DOHH2 (cell line): ENCODE data around the gene STPG1.

ENCODE experiments used
- H3F3A ChIP-seq: fragments of 200-600 bp; sonication (generic), shearing (Covaris generic); 2 replicates; pipeline ENCODE4 v1.6.0; 2016; ENCODE audit warnings: antibody characterized with exemption, mild to moderate bottlenecking; ENCODE audit not compliant: control insufficient read depth, insufficient read depth
- H3K27ac ChIP-seq: fragments of 200-600 bp; sonication (generic); 2 replicates; pipeline ENCODE4 v1.5.1; 2014; ENCODE audit warnings: low read depth, mild to moderate bottlenecking, low read length, moderate library complexity
- H3K27me3 ChIP-seq: fragments of 200-600 bp; sonication (generic); 2 replicates; pipeline ENCODE4 v1.6.1; 2014; ENCODE audit warnings: mild to moderate bottlenecking, low read length, mixed read lengths; ENCODE audit not compliant: control insufficient read depth
- H3K36me3 ChIP-seq: fragments of 200-600 bp; sonication (generic); 2 replicates; pipeline ENCODE4 v1.6.1; 2014; ENCODE audit warnings: mild to moderate bottlenecking, low read length, moderate library complexity, mixed read lengths; ENCODE audit not compliant: control insufficient read depth
- H3K4me1 ChIP-seq: fragments of 200-600 bp; sonication (generic); 2 replicates; pipeline ENCODE4 v1.6.1; 2014; ENCODE audit warnings: mild to moderate bottlenecking, low read length, mixed read lengths; ENCODE audit not compliant: control insufficient read depth
- H3K4me2 ChIP-seq: fragments of 200-600 bp; sonication (generic); 2 replicates; pipeline ENCODE4 v1.6.0; 2014; ENCODE audit warnings: mild to moderate bottlenecking, low read length, moderate library complexity
- H3K4me3 ChIP-seq: fragments of 200-600 bp; sonication (generic); 2 replicates; pipeline ENCODE4 v1.5.1; 2014; ENCODE audit warnings: mild to moderate bottlenecking, low read length, mixed read lengths
- H3K79me2 ChIP-seq: fragments of 200-600 bp; sonication (generic); 2 replicates; pipeline ENCODE4 v1.6.1; 2014; ENCODE audit warnings: mild to moderate bottlenecking, low read length, mixed read lengths; ENCODE audit not compliant: control insufficient read depth
- H3K9me2 ChIP-seq: fragments of 200-600 bp; sonication (generic); replicated peaks from 2 replicates; pipeline ENCODE4 v1.6.1; 2014; ENCODE audit warnings: mild to moderate bottlenecking, low read length, mixed read lengths; ENCODE audit not compliant: control insufficient read depth
- H3K9me3 ChIP-seq: fragments of 200-600 bp; sonication (generic); 2 replicates; pipeline ENCODE4 v1.6.1; 2014; ENCODE audit warnings: antibody characterized with exemption, low read length, mixed read lengths; ENCODE audit not compliant: control insufficient read depth, insufficient read depth
- H4K20me1 ChIP-seq: fragments of 200-600 bp; sonication (generic); 2 replicates; pipeline ENCODE4 v1.6.0; 2014; ENCODE audit warnings: low read depth, mild to moderate bottlenecking, antibody characterized with exemption, low read length, moderate library complexity; ENCODE audit not compliant: control insufficient read depth, insufficient read depth
- EZH2phosphoT487 ChIP-seq: fragments of 200-600 bp; sonication (generic); IDR thresholded peaks from 2 replicates; pipeline ENCODE4 v1.6.1; 2017; ENCODE audit warnings: borderline replicate concordance, mild to moderate bottlenecking, antibody characterized with exemption, low read length, moderate library complexity, mixed read lengths
- TF ChIP-seq, protein P1 (sequence below): fragments of 200-600 bp; sonication (generic); IDR thresholded peaks from one replicate; pipeline ENCODE4 v1.5.1; 2014; ENCODE audit warnings: antibody characterized with exemption, mild to moderate bottlenecking, low read depth, low read length; ENCODE audit not compliant: poor library complexity, severe bottlenecking

Gene STPG1

DNA sequence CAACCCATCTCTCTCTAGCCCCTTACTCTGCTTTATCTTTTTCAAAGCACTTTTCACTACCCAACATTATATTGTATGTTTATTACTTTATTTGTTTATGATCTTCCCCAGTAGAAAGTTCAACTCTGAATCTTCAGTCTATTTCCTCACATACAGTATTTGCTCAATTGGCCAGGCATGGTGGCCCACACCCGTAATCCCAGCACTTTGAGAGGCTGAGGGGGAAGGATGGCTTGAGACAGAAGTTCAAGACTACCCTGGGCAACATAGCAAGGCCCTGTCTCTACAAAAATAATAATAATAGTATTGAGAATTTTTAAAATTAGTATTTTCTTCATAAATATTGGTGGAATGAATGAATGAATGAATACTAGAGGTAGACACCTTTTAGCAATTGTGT, 1.2 kb downstream of the STPG1 start:
- no peak overlapping the region for H3K27ac ChIP-seq
- peak overlapping the region; percentile 92 for H3K4me3 ChIP-seq
- peak overlapping the region; percentile 91 for H3K4me2 ChIP-seq
- H3K9me2 ChIP-seq: no peaks in the 10 kb centered on the region
- peaks cover 36% of the 10 kb centered on the region for H3K79me2 ChIP-seq
- no peaks in the 10 kb centered on the region for H4K20me1 ChIP-seq
- no peaks in the 10 kb centered on the region for H3K9me3 ChIP-seq
- H3K27me3 ChIP-seq: no peaks in the 10 kb centered on the region
- no peak for TF ChIP-seq EZH2phosphoT487
- TF ChIP-seq, protein P1, sequence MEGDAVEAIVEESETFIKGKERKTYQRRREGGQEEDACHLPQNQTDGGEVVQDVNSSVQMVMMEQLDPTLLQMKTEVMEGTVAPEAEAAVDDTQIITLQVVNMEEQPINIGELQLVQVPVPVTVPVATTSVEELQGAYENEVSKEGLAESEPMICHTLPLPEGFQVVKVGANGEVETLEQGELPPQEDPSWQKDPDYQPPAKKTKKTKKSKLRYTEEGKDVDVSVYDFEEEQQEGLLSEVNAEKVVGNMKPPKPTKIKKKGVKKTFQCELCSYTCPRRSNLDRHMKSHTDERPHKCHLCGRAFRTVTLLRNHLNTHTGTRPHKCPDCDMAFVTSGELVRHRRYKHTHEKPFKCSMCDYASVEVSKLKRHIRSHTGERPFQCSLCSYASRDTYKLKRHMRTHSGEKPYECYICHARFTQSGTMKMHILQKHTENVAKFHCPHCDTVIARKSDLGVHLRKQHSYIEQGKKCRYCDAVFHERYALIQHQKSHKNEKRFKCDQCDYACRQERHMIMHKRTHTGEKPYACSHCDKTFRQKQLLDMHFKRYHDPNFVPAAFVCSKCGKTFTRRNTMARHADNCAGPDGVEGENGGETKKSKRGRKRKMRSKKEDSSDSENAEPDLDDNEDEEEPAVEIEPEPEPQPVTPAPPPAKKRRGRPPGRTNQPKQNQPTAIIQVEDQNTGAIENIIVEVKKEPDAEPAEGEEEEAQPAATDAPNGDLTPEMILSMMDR: no peak
- H3K4me1 ChIP-seq: peaks cover 42% of the 10 kb centered on the region
- peaks cover 4% of the 10 kb centered on the region for H3K36me3 ChIP-seq
- H3F3A ChIP-seq: peaks cover 5% of the 10 kb centered on the region

DNA sequence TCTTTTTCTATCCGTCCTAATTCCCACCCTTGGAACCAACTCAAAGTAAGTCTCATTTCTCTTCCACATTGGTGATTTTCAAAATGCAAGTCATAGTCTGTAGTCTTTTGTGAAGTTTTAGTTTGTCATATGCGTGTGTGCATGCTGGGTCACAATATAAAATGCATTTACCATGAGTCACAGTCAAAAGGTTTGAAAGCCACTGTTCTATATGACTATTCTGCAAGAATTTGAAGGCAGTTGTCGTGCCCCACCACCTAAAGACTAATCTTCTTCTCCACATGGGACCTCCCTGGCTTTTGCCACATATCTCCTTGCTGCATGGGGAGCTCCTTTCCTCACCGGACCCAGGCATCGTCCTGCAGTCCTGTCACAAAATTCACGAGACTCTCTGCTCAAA, 1.6 kb downstream of the STPG1 start:
- Histone ChIP-seq H3K36me3 (no peaks in the 10 kb centered on the region; the same call in 1 of the 2 replicates), H3K27ac (no peak overlapping the region), H3F3A (peaks cover 5% of the 10 kb centered on the region), H3K9me2 (no peaks in the 10 kb centered on the region), H3K4me1 (peaks cover 38% of the 10 kb centered on the region), H3K79me2 (peaks cover 32% of the 10 kb centered on the region), H3K27me3 (no peaks in the 10 kb centered on the region), H3K9me3 (no peaks in the 10 kb centered on the region), H3K4me2 (peak overlapping the region; percentile 91), H4K20me1 (no peaks in the 10 kb centered on the region), H3K4me3 (no peak overlapping the region; the same call in 1 of the 2 replicates)
- TF ChIP-seq, protein P1: no peak
- TF ChIP-seq EZH2phosphoT487: no peak

DNA sequence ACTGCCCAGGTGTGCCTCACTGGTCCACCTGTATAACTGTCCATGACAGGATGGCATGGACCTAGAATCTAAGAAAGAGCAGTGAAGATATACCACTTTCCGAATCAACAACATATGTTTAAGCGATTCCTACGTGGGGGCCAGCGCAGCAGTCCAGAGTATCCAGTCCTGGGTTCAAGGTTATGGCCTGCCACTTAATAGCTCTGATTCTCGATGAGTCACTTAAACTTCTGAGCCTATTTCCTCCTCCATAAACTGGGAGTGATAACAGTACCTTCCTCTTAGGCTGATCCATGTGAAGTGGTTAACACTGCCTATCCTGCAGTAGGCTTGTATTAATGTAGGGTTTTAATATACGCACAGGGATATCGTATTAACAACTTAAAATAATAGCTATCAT, 2.8 kb downstream of the STPG1 start:
- Histone ChIP-seq H3K9me3 (no peaks in the 10 kb centered on the region), H3K79me2 (peaks cover 20% of the 10 kb centered on the region), H3K9me2 (no peaks in the 10 kb centered on the region), H3K27ac (no peak overlapping the region), H3F3A (peaks cover 5% of the 10 kb centered on the region), H3K4me3 (no peak overlapping the region), H3K36me3 (no peaks in the 10 kb centered on the region; the same call in 1 of the 2 replicates), H3K4me1 (peaks cover 31% of the 10 kb centered on the region), H3K4me2 (no peak overlapping the region), H3K27me3 (no peaks in the 10 kb centered on the region), H4K20me1 (no peaks in the 10 kb centered on the region)
- TF ChIP-seq EZH2phosphoT487: no peak
- TF ChIP-seq, protein P1: no peak

DNA sequence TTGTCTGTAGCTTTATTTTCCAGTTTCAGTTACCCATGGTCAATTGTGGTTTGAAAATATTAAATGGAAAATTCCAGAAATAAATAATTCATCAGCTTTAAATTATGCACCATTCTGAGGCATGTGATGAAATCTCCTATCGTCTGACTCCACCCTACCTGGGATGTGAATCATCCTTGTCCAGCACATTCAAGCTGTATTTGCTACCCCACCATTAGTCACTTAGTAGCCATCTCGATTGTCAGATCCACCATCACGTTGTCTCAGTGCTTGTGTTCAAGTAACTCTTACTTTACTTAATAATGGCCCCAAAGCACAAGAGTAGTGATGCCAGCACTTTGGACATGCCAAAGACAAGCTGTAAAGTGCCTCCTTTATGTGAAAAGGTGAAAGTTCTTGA, 4.0 kb downstream of the STPG1 start:
- Histone ChIP-seq H4K20me1 (no peaks in the 10 kb centered on the region), H3K27ac (no peak overlapping the region), H3K27me3 (no peaks in the 10 kb centered on the region), H3K4me3 (no peak overlapping the region), H3K4me1 (peaks cover 26% of the 10 kb centered on the region), H3K79me2 (peaks cover 20% of the 10 kb centered on the region), H3K9me3 (no peaks in the 10 kb centered on the region), H3K9me2 (no peaks in the 10 kb centered on the region), H3K36me3 (no peaks in the 10 kb centered on the region; the same call in 1 of the 2 replicates), H3F3A (peaks cover 2% of the 10 kb centered on the region; the same call in 1 of the 2 replicates), H3K4me2 (no peak overlapping the region)
- no peak for TF ChIP-seq EZH2phosphoT487
- TF ChIP-seq, protein P1: no peak
